RWPE1 (cell line): ENCODE results near the gene DDX3X.

Experiments
- CTCF ChIA-PET: fragments of 350-600 bp; sonication (Branson Sonifier 250); formaldehyde crosslinking; extraction: SDS; loops from one replicate; lab custom pipeline; 2021; lab: Yijun Ruan, JAX
- POLR2A ChIA-PET: fragments of 400-600 bp; formaldehyde crosslinking; extraction: SDS; loops from one replicate; lab custom pipeline; 2020; ENCODE audit warnings: antibody characterized with exemption; ENCODE audit not compliant: low non-redundant PET; lab: Yijun Ruan, JAX
- DNase-seq: peaks from one replicate; pipeline ENCODE4 v3.0.0; 2012; ENCODE audit warnings: low spot score
- H3K27ac ChIP-seq: fragments of 450-650 bp; 2 replicates; pipeline ENCODE4 v1.5.1; 2017
- TF ChIP-seq, protein P1 (sequence below): fragments of 450-650 bp; conservative IDR thresholded peaks from 2 replicates; pipeline ENCODE4 v1.5.1; 2017; ENCODE audit warnings: low read depth, mild to moderate bottlenecking

DDX3X gene

GRCh38 chrX:41326431-41326830, 7.5 kb upstream of the DDX3X start:
- POLR2A ChIA-PET = no interaction called here
- no peak overlapping the region for H3K27ac ChIP-seq
- DNase-seq = no peak
- TF ChIP-seq, protein P1, sequence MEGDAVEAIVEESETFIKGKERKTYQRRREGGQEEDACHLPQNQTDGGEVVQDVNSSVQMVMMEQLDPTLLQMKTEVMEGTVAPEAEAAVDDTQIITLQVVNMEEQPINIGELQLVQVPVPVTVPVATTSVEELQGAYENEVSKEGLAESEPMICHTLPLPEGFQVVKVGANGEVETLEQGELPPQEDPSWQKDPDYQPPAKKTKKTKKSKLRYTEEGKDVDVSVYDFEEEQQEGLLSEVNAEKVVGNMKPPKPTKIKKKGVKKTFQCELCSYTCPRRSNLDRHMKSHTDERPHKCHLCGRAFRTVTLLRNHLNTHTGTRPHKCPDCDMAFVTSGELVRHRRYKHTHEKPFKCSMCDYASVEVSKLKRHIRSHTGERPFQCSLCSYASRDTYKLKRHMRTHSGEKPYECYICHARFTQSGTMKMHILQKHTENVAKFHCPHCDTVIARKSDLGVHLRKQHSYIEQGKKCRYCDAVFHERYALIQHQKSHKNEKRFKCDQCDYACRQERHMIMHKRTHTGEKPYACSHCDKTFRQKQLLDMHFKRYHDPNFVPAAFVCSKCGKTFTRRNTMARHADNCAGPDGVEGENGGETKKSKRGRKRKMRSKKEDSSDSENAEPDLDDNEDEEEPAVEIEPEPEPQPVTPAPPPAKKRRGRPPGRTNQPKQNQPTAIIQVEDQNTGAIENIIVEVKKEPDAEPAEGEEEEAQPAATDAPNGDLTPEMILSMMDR = no peak
- CTCF ChIA-PET = no interaction called here

GRCh38 chrX:41327341-41327740, 6.6 kb upstream of the DDX3X start:
- ChIA-PET POLR2A (no interaction called here), CTCF (no interaction called here)
- H3K27ac ChIP-seq = no peak overlapping the region
- TF ChIP-seq, protein P1 = no peak
- no peak for DNase-seq

GRCh38 chrX:41329101-41329500, 4.9 kb upstream of the DDX3X start:
- DNase-seq = no peak
- TF ChIP-seq, protein P1 = no peak

GRCh38 chrX:41332005-41332404, 2.0 kb upstream of the DDX3X start:
- no peak for DNase-seq
- no peak overlapping the region for H3K27ac ChIP-seq
- TF ChIP-seq, protein P1 = no peak
- CTCF ChIA-PET = no interaction called here
- POLR2A ChIA-PET = no interaction called here

More at GRCh38 chrX:41329101-41329500, 4.9 kb upstream of the DDX3X start:
- POLR2A ChIA-PET = no interaction called here
- CTCF ChIA-PET = no interaction called here
- no peak overlapping the region for H3K27ac ChIP-seq

- POLR2A ChIA-PET = no interaction called here
- H3K27ac ChIP-seq = peak overlapping the region; percentile 98
- peak; percentile 19 for DNase-seq
- TF ChIP-seq, protein P1 = no peak
- CTCF ChIA-PET = no interaction called here
These were observed 1.5 kb upstream of the DDX3X start for GRCh38 chrX:41332408-41333002.

DNA sequence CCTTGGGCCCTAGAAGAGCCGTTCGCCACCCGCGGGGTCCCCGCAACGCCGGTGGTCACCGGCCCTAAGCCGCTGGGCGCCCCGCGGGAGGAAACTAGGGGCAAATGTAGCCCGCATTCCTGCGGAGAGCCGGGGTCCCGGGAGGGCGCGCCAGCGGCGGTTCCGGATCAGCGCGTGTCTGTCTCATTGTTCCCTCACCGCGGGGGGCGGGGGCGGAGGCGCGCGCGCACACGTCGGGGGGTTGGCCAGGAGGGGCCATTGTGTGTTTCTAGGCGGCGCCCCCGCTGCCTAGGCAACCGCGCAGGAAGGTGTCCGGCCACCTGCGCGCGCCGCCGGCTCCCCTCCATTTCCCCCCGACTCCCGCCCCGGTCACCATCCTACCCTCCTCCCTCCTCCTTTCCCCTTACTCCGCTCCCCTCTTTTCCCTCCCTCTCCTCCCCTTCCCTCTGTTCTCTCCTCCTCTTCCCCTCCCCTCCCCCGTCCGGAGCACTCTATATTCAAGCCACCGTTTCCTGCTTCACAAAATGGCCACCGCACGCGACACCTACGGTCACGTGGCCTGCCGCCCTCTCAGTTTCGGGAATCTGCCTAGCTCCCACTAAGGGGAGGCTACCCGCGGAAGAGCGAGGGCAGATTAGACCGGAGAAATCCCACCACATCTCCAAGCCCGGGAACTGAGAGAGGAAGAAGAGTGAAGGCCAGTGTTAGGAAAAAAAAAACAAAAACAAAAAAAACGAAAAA, 789 bp upstream of the DDX3X start:
- ChIA-PET POLR2A (interaction anchor here (0.6 kb wide), 1 partner anchor 37 kb away, joined by 3 read pairs; no protein-coding TSS in a partner anchor), CTCF (no interaction called here)
- peak; percentile 82 for DNase-seq
- TF ChIP-seq, protein P1 = no peak
- H3K27ac ChIP-seq = peak overlapping the region; percentile 98
